Measurements from ENCODE around the gene STC2. TPM values are rescaled to one million over a fixed set of nuclear protein-coding genes. Genes with fewer than 3 reads are reported as not detected.

Gene STC2
- total and polyA plus RNA-seq, 2 of the 4 experiments (the other 2 are of a cell fraction): 87.5 to 270 TPM

DNA sequence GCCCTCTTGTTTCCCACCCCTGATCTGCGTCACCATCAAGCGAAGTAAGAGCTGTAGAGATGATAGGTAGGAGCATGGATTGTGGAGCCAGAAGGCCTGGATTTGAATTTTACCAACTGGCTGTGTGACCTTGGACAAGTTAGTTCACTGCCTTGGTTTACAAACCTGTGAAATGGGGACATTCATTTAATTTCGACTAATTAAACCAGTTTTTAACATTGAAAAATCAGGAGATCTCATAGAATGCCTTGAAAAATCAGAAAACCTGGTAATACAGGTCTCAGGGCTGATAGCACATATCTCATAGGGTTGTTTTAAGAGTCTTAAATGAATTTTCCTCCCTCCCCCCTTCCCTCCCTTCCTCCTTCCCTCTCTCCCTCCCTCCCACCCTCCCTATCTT is 38.8 kb downstream of the STC2 start:
- Histone ChIP-seq H4K20me1 (ENCODE audit: insufficient read depth, low read length) (no peaks in the 10 kb centered on the region), H4K5ac (ENCODE audit: low read depth, low read length) (no peak overlapping the region), H3K9ac (ENCODE audit: low read depth, low read length) (no peak overlapping the region), H4K8ac (ENCODE audit: low read depth in 2 of 2, low read length in 2 of 2) (no peak overlapping the region), H2BK5ac (ENCODE audit: low read depth, low read length, poor library complexity, severe bottlenecking) (no peak overlapping the region), H2AK9ac (replicated peaks; ENCODE audit: low read depth, low read length, poor library complexity) (no peak overlapping the region), H3K4me2 (ENCODE audit: low read depth, low read length) (no peak overlapping the region), H3K4ac (ENCODE audit: low read depth, low read length) (no peak overlapping the region), H3K9me1 (ENCODE audit: insufficient read depth, low read length) (no peaks in the 10 kb centered on the region; the same call in 1 of the 2 replicates), H3K4me1 (ENCODE audit: control insufficient read depth, insufficient read depth, low read length) (peaks cover 15% of the 10 kb centered on the region), H2BK20ac (ENCODE audit: low read depth, low read length) (no peak overlapping the region), H3K23ac (ENCODE audit: low read depth, low read length) (no peak overlapping the region), H2AK5ac (ENCODE audit: low read depth, low read length) (no peak overlapping the region), H4K91ac (ENCODE audit: insufficient read depth, low read depth, low read length) (no peak overlapping the region), H3K4me3 (ENCODE audit: insufficient read depth, low read depth, low read length) (no peak overlapping the region), H2BK15ac (ENCODE audit: low read depth, low read length) (no peak overlapping the region), H3K27me3 (ENCODE audit: control insufficient read depth, insufficient read depth, low read length) (peaks cover 19% of the 10 kb centered on the region), H3K36me3 (ENCODE audit: control insufficient read depth, insufficient read depth, low read length) (no peaks in the 10 kb centered on the region), H2BK120ac (ENCODE audit: low read depth, low read length) (no peak overlapping the region), H3K79me1 (ENCODE audit: low read depth in 1 of 2, low read length in 2 of 2) (no peaks in the 10 kb centered on the region), H3K56ac (ENCODE audit: extremely low read depth, insufficient read depth, low read length) (no peak overlapping the region), H3K14ac (replicated peaks; ENCODE audit: low read depth, low read length) (no peak overlapping the region), H3K27ac (ENCODE audit: insufficient read depth, low read length) (no peak overlapping the region), H3K9me3 (ENCODE audit: control insufficient read depth, insufficient read depth, low read length) (no peaks in the 10 kb centered on the region), H3K18ac (ENCODE audit: low read depth, low read length) (no peak overlapping the region), H2AFZ (replicated peaks; ENCODE audit: low read length, poor library complexity) (peak overlapping the region; percentile 56)
- in situ Hi-C loops (cut with MboI; ENCODE audit: low sequenced_read_pairs) (loop anchor here (5.0 to 25.0 kb wide), 2 partner anchors 307 to 1023 kb away; partner anchors contain the start of gene ATP6V0E1), intact Hi-C loops (cut with micrococcal nuclease) (no loop called here), dilution Hi-C loops (cut with HindIII; ENCODE audit: low sequenced_read_pairs, unreplicated experiment) (no loop called here)
- no CpG with 5 or more reads among the region's 3 CpGs for WGBS, 2 experiments (ENCODE audit: extremely low coverage in 2 of 2, insufficient read length in 1 of 2)
- ChIA-PET CTCF (interaction anchor here (0.7 kb wide), 1 partner anchor 455 kb away, joined by 4 read pairs; no protein-coding TSS in a partner anchor), POLR2A (ENCODE audit: unreplicated experiment) (no interaction called here)
- ATAC-seq (ENCODE audit: low read depth) (no peak), DNase-seq (no peak)
- BruUV-seq (replicated peaks): no TSS peak
- no peak for TF ChIP-seq RFX5 (IDR thresholded peaks at IDR 0.05; ENCODE audit: low read depth, low read length)
- TF ChIP-seq, protein P1, sequence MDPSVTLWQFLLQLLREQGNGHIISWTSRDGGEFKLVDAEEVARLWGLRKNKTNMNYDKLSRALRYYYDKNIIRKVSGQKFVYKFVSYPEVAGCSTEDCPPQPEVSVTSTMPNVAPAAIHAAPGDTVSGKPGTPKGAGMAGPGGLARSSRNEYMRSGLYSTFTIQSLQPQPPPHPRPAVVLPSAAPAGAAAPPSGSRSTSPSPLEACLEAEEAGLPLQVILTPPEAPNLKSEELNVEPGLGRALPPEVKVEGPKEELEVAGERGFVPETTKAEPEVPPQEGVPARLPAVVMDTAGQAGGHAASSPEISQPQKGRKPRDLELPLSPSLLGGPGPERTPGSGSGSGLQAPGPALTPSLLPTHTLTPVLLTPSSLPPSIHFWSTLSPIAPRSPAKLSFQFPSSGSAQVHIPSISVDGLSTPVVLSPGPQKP (IDR thresholded peaks at IDR 0.05; ENCODE audit: borderline replicate concordance, low read depth, low read length): no peak
- TF ChIP-seq, protein P2, sequence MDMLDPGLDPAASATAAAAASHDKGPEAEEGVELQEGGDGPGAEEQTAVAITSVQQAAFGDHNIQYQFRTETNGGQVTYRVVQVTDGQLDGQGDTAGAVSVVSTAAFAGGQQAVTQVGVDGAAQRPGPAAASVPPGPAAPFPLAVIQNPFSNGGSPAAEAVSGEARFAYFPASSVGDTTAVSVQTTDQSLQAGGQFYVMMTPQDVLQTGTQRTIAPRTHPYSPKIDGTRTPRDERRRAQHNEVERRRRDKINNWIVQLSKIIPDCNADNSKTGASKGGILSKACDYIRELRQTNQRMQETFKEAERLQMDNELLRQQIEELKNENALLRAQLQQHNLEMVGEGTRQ (IDR thresholded peaks at IDR 0.05; ENCODE audit: low read depth, low read length): no peak
- no peak for TF ChIP-seq FOS (IDR thresholded peaks at IDR 0.05; ENCODE audit: low read depth, low read length)
- no peak for TF ChIP-seq SMC3 (IDR thresholded peaks at IDR 0.05; ENCODE audit: low read depth, low read length)

Measured in IMR-90 (cell line).